Right hindlimb (tissue), 1 donor: ENCODE measurements around the gene RIN3.
"Not testable (repeated sequence)": the region's sequence is repeated elsewhere in the genome, so short reads cannot be mapped to it uniquely, and the experiment has no call there.

Experiments used
- DNase-seq: peaks from one replicate; pipeline ENCODE4 v3.0.0-alpha.2; 2018

Gene RIN3

DNA sequence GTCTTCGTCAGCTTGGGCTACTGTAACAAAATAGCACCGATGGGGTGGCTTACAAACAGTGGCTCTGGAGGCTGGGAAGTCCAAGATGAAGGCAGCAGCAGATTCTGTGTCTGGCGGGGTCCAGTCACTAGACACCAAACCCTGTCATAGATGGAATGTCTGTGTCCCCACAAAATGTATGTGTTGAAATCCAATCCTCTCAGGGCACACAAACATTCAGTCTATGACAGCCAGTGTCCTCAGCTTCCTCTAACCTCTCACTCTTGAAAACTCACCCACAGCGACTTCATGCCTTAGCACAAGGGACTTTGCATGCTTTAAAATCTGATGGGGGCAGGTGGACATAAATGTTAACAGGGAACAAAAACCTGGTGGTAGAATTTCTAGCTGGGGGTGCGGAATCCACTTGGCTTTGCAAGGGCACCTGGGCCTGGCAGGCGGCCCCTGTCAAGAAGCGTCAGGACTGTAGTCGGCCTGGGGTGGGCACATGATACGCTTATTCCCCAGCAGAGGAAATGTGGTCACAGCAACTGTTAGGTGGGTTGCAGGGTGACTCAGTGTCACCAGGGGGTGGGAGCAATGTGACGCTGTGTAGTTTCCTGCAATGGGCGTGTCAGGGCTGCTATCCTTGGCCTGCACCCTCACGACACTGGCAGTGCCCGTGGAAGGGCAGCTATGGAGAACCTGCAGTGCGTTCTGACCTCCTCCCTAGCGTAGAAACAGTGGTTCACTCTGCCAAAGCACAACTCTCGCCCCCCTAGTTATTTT, 17.7 kb downstream of the RIN3 start:
- no peak for DNase-seq

DNA sequence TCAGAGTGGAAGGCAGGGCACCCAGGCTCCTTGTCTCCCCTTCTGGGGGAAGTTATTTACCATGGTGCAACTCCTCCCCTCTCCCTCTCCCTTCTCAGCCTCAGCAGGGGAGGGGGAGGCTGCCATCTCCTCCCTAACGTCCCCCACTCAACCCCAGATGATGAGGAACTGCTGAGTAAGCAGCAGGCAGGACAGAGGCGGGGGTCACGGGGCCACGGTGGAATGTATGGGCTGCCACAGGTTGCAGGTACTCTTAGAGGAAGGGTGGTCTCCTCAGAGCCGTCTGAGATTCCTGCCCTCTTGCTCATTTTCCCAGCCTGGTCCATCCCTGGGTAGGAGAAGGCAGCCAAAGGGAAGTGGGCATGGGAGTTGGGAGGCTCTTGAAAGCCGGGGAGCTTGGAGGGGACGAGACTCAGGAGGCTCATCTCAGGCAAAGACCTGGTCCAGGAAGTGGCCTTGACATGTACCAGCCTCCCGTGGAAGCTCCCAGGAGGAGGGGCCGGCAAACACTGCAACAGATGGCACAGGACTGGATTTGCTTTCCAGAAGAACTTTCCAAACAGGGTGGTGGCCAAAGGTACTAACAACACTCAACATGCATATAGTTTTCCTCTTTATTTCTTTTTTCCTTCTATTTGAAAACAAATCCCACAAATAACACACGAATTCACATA, 19.0 kb downstream of the RIN3 start:
- DNase-seq, result no peak

DNA sequence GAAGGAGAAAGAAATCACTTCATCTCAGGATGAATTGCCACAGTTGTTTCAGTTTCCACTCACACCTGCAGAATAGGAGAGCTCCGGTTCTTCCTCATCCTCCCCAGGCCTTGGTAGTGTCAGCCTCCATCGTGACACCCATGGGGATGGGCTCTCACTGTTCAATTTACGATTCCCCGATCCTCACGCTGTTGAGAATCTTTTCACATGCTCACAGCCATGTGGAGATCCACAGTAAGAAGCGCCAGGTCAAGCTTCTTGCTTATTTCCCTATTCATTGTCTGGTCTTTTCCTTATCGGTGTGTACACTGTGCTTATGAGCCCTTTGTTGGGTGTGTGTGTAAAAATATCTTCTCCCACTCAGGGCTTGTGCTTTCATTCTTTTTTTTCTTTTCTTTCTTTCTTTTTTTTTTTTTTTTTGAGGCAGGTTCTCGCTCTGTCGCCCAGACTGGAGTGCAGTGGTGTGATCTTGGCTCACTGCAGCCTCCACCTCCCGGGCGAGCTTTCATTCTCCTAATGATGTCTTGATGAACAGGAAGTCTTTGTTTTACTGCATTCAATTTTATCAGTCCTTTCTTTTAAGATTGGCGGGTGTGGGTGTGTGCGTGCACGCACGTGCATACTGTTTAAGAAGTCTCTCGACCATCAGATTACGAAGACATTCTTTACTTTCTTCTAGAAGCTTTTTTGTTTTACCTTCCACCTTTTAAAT, 21.5 kb downstream of the RIN3 start:
- DNase-seq, result no peak

DNA sequence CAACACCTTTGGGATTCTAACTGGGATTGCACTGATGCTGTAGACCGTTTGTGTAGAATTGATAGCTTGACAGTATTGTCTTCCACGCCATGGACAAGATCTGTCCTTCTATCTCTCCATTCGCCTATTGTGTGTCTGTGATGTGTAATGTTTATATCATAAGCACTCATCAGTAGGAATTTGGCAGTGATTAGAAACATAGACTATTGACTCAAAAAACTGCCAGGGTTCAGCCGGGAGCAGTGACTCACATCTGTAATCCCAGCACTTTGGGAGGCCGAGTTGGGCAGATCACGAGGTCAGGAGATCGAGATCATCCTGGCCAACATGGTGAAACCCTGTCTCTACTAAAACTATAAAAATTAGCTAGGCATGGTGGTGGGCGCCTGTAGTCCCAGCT, 22.6 kb downstream of the RIN3 start:
- DNase-seq, result not testable (repeated sequence)

DNA sequence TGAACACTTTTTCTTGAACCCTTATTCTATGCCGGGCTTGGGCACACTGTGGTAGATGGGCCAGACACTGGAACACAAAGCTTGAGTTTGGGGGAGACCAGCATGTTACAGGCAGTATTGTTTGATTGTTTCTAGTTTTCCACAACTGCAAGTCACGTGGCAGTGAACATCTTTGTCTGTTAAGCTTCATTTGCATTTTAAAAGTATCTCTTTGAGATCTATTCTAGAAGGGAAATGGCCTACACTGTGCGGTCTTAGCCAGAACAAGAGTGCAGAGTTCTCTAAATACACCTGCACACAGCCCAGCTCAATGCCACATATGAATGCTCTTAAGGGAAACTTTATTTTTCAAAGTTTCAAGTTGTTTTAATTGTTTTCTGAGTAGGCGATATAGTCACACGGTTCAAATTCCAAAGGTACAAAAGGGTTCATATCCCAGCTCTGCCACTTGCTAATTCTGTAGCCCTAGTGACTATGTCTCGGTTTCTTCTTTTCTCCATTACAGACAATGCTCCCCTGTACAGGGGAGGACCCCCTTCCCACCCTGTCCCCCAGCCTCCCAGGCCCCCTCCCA, 24.9 kb downstream of the RIN3 start:
- DNase-seq, result no peak

DNA sequence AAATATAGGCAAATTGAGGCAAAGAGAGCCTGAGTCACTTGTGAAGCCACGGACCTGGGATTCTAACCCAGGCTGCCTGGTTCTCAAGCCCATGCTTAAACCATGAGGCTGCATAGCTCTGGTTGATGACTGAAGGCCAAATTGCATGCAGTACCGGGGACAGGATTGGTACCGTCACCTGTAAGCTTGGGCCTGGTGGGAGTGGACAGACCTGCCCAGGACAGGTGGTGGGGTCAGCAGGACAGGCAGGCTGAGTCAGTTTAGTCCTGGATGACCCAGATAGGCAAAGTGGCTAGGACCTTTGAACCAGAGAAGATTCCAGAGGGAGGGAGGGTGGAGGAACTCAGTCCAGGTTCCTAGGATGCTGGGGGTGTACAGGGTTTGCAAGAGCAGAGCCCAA, 25.8 kb downstream of the RIN3 start:
- DNase-seq, result no peak

DNA sequence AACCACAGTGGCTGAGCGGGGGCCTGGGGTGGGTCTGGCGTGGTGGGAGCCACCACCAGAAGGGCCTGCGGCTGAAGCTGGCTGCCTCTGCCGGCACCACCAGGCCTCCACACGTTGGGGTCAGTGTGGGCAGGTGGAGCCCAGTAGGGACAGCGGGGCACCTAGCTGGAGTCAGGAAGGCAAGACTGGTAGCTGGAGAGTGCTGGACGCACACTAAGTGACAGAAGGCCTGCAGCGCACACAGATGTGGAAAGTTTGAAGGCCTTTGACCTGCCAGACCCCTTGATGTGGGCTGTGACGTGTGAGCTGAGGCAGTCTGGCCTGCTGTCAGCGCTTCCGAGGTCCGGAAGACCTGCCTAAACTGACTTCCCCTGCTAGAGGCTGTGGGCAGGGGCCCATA, 26.3 kb downstream of the RIN3 start:
- peak; percentile 60 for DNase-seq

DNA sequence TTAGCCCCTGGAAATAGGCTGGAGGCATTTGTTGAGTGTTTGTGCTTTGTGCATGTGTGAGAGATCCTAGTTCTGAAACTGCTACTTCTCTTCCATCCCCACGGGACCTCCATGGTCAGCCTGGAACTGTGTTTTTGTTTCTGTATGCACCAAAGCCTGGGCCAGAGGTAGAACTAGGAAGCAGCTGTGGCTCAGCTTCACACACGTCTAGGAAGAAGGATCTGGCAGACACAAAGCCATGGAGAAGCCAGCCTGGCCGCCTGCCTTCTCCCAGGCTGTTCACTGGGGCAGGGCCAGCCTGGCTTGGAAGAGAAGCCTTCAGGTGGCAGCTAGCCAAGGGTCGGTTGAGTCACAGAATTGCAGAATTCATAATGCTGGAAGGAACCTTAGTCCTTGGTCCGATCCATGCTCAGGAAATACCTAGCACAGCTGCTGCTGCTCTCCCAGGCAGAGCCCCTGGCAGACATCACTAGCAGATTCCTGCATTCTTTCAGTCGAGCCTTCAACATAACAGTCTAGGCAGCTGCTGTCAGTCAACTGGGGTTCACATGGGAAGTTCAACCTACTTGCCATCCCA, 27.0 kb downstream of the RIN3 start:
- DNase-seq, result peak; percentile 97

DNA sequence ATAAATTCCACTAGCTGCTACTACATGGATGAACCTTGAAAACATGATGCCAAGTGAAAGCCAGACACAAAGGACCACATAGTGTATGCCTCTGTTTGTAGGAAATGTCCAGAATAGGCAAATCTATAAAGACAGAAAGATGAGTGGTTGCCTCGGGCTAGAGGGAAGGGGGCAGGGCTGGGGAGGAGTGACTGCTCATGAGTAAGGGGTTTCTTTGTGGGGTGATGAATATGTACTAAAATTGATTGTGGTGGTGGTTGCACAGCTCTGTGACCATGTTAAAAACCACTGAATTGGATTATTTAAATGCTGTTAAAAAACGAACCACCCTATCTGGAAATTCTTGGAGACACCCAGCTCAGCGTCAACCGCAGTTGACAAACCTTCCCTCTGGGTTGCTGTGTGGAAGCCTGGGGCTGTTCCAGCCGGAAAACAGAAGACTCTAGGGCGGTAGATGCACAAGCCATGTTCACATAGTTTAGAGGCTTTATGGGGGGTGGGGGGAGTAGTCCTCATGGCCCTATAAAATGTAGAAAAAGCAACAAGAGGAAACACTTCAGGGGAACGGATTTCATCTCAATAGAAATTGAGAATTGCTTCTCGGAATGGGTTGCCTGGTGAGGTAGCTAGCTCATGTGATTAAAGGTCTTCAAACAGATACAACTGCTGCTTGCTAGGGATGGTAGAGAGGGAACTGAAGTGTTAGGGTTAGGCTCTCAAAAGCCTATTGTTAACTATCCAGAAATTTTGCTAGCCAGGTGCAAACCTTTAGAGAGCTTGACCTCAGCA, 29.4 kb downstream of the RIN3 start:
- DNase-seq, result no peak

DNA sequence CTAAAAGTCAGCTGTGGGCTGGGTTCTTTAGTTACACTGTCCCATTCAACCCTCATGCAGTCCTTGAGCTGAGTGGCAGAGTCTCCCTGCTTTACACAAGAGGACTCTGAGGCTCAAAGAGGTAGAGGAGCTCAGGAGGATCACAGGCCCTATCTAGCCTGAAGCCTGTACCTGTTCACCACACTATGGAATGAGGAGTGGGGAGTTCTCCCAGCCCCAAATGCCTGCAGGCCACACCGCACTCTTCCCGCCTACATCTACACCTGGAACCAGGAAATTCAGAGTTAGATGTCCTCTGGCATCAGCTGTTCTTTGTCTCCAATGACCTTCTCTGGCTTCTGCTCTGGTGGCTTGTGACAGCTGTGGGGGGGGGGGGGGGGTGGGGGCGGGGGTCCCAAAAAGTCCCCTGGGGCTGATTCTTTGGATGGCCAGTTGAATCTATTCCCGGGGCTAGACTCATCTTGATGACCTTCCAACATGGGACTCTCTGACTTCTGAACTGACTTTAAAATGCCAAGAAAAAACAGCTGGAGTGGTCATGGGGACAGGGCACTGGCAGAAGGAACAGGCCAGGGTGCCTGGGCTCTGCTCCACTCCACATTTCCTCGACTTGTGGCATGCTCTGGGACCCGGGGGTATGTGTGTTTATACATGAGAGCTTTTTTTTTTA, 30.6 kb downstream of the RIN3 start:
- no peak for DNase-seq

DNA sequence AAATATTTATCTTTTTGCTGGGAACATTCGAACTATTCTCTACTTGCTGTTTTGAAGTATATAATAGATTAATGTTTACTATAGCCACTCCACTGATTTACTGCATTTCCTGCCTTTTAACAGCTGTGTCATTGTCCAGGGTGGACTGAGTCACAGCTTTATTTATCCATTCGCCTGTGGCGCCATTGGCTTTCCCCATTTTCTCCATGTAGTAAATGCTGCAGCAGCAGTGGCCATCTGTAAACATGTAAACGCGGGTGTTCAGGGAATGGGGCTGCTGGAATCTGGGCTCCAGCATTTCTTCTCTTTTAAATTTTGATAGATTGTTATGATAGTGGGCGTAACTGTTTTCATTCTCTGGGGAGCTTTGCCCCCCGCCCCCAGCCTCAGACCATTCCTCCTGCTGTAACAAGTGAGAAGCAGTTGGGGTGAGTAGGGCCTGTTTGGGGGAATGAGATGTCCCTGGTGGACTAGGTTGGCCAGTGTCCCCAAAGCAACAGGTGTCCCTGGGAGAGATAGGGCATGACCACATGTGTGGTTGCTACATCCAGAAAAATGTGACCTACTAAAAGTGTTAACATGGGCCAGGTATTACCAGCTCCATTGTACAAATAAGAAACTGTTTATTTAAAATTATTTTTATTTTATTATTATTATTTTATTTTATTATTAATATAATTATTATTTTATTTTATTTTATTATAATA, 32.9 kb downstream of the RIN3 start:
- no peak for DNase-seq

DNA sequence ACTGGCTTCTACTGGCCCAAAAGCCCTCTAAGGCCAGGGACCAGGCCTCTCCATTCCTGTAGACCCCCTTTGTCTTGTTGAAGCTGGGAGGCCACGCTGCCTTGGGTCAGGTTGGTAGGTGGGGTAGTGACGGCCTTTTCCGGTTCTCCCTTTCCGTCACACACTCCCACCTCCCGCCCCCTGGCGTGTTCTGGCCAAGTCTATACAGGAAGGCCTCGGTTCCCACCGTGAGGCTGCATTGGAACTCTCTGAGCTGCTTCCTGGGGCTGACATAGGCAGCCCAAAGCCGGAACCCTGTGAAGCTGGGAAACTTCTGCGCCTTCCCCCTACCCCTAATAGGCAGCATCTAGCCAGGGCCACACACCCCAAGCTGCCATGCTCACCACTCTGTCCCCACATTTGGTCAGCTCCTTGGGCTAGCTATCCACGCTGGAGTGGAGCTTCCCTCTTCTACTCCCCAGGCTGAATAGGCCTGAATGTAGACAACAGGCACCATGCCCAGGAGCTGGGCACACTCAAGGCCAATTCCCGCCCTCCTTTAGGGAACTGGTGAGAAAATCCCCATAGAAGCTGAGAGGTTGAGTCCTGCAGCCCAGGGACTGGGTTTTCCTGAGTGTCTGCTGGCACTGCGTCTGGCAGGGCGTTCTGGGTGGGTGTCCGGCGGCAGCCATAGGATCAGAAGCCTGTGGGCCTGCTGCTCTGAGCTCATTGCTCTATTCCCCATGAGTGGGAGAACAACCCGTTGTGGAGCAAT, 35.7 kb downstream of the RIN3 start:
- DNase-seq, result no peak

DNA sequence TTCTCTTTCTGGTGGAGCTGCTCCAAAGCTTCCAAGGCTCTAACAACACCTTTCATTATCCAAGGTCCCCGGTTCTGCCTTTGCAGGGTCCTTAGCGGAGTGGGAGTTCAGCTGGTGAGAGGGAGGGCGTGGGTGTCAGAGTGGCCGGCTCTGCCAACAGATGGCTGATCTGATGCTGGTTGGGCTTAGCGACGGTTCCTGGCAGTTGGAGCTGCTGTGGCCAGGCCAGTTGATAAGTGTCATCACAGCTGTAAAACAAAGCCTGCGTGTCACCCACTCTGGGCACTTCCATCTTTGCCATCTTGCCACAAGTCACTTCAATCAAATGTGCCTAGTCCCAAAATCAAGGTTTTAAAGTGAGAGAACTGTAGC, 36.3 kb downstream of the RIN3 start:
- DNase-seq, result peak; percentile 72

DNA sequence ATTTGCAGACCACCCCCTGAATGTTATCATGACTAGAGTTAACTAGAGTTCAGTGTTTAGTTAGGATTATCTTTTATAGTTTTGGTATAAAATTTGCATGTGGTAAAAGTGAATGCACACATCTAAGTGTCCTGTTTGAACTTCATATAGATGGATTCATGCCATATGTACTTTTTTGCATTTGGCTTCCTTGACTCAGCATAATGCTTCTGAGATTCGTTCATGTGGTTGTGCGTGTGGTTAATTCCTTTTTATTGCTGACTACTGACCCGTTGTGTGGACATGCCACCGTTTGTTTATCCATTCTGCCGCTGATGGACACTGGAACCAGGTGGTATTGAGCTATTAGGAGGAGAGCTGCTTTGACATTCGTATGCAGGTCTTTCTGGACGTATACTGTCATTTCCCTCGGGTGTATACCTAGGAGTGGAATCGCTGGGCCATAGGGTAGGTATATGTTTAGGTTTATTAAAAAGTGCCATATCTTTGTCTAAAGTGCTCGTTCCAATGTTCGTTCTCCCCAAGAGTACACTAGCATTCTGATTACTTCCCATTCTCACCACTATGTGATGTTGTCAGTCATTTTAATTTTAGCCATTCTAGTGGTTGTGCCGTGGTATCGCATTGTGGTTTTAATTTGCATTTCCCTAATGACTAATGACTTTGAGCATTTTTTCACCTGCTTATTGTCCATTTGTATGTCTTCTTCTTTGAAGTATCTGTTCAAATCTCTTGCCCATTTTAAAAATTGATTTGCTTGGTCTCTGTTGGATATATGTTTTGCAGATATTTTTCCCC, 37.7 kb downstream of the RIN3 start:
- DNase-seq, result no peak

DNA sequence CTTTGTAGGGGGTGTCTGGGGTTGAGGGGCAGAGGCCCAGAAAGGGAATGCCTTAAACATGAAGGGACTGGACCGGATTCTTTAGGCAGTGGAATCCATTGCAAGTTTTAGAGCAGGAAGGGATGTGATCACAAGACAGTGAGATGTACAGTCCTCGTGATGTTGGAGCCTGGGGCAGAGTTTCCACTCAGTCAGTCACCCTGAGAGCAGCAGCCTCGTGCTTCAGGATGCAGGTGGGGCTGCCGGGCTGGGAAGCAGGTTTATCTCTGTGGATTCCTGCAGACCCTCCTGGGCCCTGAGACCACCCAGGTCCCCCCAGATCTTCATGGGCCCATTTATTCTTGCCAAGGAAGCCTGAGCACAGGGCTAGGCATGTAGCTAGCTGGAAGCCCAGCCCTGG, 38.5 kb downstream of the RIN3 start:
- DNase-seq, result no peak

DNA sequence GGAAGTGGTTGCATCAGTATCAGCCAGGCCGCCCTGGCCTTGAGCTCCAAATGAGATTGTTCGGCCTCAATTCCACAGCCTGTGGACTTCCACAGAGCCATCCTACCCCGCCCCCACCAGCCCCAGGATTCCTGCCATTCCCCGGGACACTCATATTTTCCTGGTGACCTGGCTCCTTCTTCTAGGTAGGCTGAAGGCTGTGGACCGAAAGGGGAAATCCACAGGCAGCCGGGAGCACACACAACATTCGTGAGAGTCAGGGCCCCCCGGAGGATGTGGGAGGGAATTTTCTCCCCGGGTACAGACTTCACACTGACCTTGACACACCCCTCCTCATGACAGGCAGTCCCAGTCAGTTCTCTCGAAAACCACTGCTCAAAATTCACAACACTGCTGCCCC, 39.9 kb downstream of the RIN3 start:
- peak; percentile 57 for DNase-seq

DNA sequence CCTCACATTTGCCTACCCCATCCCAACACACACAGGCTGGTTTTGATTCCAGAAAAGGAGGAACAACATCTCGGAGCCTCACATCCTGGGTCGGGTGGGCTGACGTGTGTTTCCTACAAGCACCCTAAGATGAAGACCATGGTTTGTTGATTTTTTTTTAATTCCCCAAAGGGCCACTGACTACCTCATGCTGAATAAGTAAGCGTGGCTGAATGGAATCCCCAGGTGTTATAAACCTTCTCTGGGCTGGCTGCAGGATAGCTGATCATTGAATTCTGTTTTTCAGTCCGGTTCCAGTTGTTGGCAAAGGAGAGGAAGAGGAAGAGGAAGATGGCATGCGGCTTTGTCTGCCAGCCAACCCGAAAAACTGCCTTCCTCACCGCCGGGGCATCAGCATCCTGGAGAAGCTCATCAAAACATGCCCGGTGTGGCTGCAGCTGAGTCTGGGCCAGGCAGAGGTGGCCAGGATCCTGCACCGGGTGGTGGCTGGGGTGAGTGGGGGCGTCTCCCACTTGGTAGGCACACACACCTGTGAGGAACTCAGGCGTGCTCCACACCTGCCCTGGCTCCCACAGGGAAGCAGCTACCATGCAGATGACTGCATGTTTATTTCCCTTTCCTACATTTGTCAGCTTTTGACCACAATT, 42.0 kb downstream of the RIN3 start:
- no peak for DNase-seq

DNA sequence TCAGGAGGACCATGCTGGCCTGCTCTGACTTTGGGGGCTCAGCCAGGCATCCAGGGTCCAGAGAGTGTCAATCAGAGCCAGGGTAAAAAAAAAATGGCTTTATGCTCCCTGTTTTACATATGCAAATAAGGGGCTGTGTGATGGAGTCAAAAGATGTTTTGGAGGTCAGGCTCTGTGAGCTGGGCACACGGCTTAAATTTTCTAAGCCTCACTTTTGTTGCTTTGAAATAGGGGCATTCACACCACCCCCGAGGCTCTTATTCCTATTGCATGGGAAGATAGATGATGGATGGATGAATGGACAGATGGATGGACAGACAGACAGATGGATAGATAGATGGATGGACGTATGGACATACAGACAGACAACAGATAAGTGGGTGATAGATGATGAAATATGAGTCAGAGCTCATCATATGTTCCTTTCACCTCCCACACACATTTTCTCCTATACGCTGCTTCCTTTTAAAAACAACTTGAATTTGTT, 42.7 kb downstream of the RIN3 start:
- DNase-seq, result no peak
